ENCODE data around the gene SEPTIN12.

Gene SEPTIN12

DNA sequence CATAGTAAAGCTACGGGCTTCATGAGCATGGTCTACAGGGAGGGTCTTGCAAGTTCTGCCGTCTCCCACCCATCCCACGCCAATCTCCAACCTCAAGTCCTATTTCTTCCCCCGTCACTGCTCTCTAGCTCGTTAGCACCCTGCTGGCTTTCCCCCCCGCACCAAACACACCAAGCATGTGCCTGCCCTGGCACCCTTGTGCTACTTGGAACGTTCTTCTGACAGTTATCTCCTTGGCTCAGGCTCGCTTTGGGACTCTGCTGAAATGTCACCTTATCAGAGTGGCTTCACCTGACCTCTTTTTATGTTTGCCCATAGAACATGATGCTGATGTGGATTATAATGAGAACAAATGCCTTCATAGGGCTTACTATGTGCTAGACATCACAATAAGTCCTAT is 37.1 kb upstream of the SEPTIN12 start:
- H3K9me2 ChIP-seq (replicated peaks; ENCODE audit: low read depth, low read length): no peaks in the 10 kb centered on the region

DNA sequence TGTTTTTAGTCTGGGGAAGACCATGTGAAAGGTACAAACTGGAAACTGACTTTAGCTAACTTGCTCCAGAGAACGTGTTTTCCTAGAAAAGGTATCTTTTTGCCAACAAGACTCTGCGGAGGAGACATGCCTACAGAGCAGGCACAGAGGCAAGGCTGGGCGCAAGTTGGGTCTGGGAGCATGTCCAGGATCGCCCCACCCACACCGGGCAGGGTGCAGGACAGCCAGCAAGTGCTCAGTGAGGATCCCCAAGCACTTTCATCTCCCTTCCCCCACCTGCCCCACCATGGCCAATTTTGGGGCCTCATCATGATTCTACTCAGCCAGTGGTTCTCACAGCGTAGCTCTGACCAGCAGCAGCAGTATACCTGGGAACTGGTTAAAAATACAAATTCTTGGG is 32.5 kb upstream of the SEPTIN12 start:
- Histone ChIP-seq H3K27me3 (ENCODE audit: insufficient read depth, low read length, poor library complexity, severe bottlenecking) (no peaks in the 10 kb centered on the region), H3K4me1 (ENCODE audit: insufficient read depth, low read length, poor library complexity, severe bottlenecking) (no peaks in the 10 kb centered on the region), H2AFZ (ENCODE audit: low read length) (no peak overlapping the region), H3F3A (ENCODE audit: low read depth) (no peaks in the 10 kb centered on the region), H3K36me3 (ENCODE audit: insufficient read depth, low read length) (peaks cover 39% of the 10 kb centered on the region; the same call in 1 of the 2 replicates), H4K20me1 (ENCODE audit: insufficient read depth, low read length, poor library complexity, severe bottlenecking) (no peaks in the 10 kb centered on the region), H3K9me3 (ENCODE audit: insufficient read depth, low read depth, low read length) (no peaks in the 10 kb centered on the region), H3K9me2 (replicated peaks; ENCODE audit: low read depth, low read length) (no peaks in the 10 kb centered on the region), H3K79me2 (ENCODE audit: insufficient read depth, low read length) (no peaks in the 10 kb centered on the region), H3K9ac (ENCODE audit: low read depth, low read length, poor library complexity, severe bottlenecking) (no peak overlapping the region), H3K4me3 (ENCODE audit: low read length, poor library complexity, severe bottlenecking) (no peak overlapping the region), H3K4me2 (ENCODE audit: low read depth, low read length, poor library complexity, severe bottlenecking) (no peak overlapping the region)
- no peak for TF ChIP-seq EZH2phosphoT487 (IDR thresholded peaks at IDR 0.05; ENCODE audit: borderline replicate concordance)
- TF ChIP-seq, protein P1, sequence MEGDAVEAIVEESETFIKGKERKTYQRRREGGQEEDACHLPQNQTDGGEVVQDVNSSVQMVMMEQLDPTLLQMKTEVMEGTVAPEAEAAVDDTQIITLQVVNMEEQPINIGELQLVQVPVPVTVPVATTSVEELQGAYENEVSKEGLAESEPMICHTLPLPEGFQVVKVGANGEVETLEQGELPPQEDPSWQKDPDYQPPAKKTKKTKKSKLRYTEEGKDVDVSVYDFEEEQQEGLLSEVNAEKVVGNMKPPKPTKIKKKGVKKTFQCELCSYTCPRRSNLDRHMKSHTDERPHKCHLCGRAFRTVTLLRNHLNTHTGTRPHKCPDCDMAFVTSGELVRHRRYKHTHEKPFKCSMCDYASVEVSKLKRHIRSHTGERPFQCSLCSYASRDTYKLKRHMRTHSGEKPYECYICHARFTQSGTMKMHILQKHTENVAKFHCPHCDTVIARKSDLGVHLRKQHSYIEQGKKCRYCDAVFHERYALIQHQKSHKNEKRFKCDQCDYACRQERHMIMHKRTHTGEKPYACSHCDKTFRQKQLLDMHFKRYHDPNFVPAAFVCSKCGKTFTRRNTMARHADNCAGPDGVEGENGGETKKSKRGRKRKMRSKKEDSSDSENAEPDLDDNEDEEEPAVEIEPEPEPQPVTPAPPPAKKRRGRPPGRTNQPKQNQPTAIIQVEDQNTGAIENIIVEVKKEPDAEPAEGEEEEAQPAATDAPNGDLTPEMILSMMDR (conservative IDR thresholded peaks at IDR 0.05; ENCODE audit: low read length): no peak

More for the DNA sequence above, 37.1 kb upstream of the SEPTIN12 start:
- Histone ChIP-seq H3K9me3 (ENCODE audit: insufficient read depth, low read depth, low read length) (no peaks in the 10 kb centered on the region), H3K4me1 (ENCODE audit: insufficient read depth, low read length, poor library complexity, severe bottlenecking) (no peaks in the 10 kb centered on the region), H3K36me3 (ENCODE audit: insufficient read depth, low read length) (peaks cover 54% of the 10 kb centered on the region; the same call in 1 of the 2 replicates), H2AFZ (ENCODE audit: low read length) (no peak overlapping the region), H3K27me3 (ENCODE audit: insufficient read depth, low read length, poor library complexity, severe bottlenecking) (no peaks in the 10 kb centered on the region), H3F3A (ENCODE audit: low read depth) (no peaks in the 10 kb centered on the region), H3K79me2 (ENCODE audit: insufficient read depth, low read length) (no peaks in the 10 kb centered on the region), H4K20me1 (ENCODE audit: insufficient read depth, low read length, poor library complexity, severe bottlenecking) (no peaks in the 10 kb centered on the region), H3K4me3 (ENCODE audit: low read length, poor library complexity, severe bottlenecking) (no peak overlapping the region), H3K9ac (ENCODE audit: low read depth, low read length, poor library complexity, severe bottlenecking) (no peak overlapping the region), H3K4me2 (ENCODE audit: low read depth, low read length, poor library complexity, severe bottlenecking) (no peak overlapping the region)
- no peak for TF ChIP-seq EZH2phosphoT487 (IDR thresholded peaks at IDR 0.05; ENCODE audit: borderline replicate concordance)
- TF ChIP-seq, protein P1 (conservative IDR thresholded peaks at IDR 0.05; ENCODE audit: low read length): no peak

DNA sequence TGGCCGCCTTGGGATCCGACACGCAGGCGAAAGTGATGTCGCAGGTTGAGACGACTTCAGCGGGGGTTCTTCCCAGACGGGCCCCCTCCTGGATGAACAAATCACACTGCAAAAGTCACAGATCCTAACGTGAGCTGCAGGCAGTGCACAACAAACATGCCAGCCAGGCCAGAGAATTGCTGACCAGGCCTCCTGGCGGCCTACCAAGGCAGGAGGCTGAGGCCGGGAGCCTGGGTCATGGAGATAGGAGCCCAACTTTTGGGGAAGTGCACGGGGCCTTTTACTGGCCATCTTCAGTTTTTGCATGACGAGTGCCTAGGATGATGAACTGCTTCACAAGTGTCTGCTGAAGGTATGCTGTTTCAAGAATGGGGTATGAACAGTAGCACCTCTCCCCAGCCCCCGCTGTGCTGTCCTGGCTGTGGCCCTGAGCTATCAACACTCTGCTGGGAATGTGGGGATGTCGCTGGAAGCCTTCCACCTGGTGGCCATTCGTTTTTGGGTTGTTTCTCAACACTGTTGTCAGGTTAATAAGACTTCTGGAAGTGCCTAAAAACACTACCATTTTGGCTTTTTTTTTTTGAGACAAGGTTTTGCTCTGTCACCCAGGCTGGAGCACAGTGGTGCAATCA is 26.5 kb upstream of the SEPTIN12 start:
- Histone ChIP-seq H3K9ac (ENCODE audit: low read depth, low read length, poor library complexity, severe bottlenecking) (no peak overlapping the region), H2AFZ (ENCODE audit: low read length) (no peak overlapping the region), H3K9me3 (ENCODE audit: insufficient read depth, low read depth, low read length) (no peaks in the 10 kb centered on the region), H3F3A (ENCODE audit: low read depth) (no peaks in the 10 kb centered on the region), H3K79me2 (ENCODE audit: insufficient read depth, low read length) (no peaks in the 10 kb centered on the region), H3K4me2 (ENCODE audit: low read depth, low read length, poor library complexity, severe bottlenecking) (no peak overlapping the region), H3K27me3 (ENCODE audit: insufficient read depth, low read length, poor library complexity, severe bottlenecking) (no peaks in the 10 kb centered on the region), H3K9me2 (replicated peaks; ENCODE audit: low read depth, low read length) (no peaks in the 10 kb centered on the region), H3K36me3 (ENCODE audit: insufficient read depth, low read length) (peaks cover 30% of the 10 kb centered on the region; the same call in 1 of the 2 replicates), H3K4me3 (ENCODE audit: low read length, poor library complexity, severe bottlenecking) (no peak overlapping the region), H4K20me1 (ENCODE audit: insufficient read depth, low read length, poor library complexity, severe bottlenecking) (no peaks in the 10 kb centered on the region), H3K4me1 (ENCODE audit: insufficient read depth, low read length, poor library complexity, severe bottlenecking) (no peaks in the 10 kb centered on the region)
- TF ChIP-seq EZH2phosphoT487 (IDR thresholded peaks at IDR 0.05; ENCODE audit: borderline replicate concordance): no peak
- TF ChIP-seq, protein P1 (conservative IDR thresholded peaks at IDR 0.05; ENCODE audit: low read length): no peak
